Frontal cortex (tissue), 4 donors: ENCODE data around the gene INPP5A. TPM values are rescaled to one million over a fixed set of nuclear protein-coding genes. Genes with fewer than 3 reads are reported as not detected.

ENCODE experiments used
- DNase-seq, 2 donors: peaks; one replicate each; pipeline ENCODE4 v3.0.0; 2012; ENCODE audit warnings: low spot score in 2 of 2
- FAIRE-seq: peaks from 2 replicates; lab custom pipeline; 2012; peaks lifted over from hg19 to GRCh38; lab: Jason Lieb, UNC
- total RNA-seq: library from RNA; depleted of rRNA; stranded (reverse); fragments of >200 nt; gene quantifications from one replicate; pipeline ENCODE4 v1.2.3, GENCODE V29; 2014
- donor health status: control.
- donor health status: control.
- donor health status: control.

INPP5A gene
- total RNA-seq, 1 donor from 2014 or later = 38.7 TPM

- FAIRE-seq (no peak), DNase-seq (no peak)
Observed at GRCh38 chr10:132714986-132715775, 177.6 kb downstream of the INPP5A start.

- FAIRE-seq (no peak), DNase-seq (no peak)
Observed at GRCh38 chr10:132715776-132716680, 178.4 kb downstream of the INPP5A start.

- DNase-seq (no peak), FAIRE-seq (no peak)
Observed at GRCh38 chr10:132716691-132717490, 179.3 kb downstream of the INPP5A start.

GRCh38 chr10:132721725-132722124, 184.1 kb downstream of the INPP5A start:
- DNase-seq (no peak), FAIRE-seq (no peak)

GRCh38 chr10:132722394-132723329, 185.1 kb downstream of the INPP5A start:
- DNase-seq = no peak
- FAIRE-seq = no peak

GRCh38 chr10:132723330-132723970, 185.9 kb downstream of the INPP5A start:
- DNase-seq (no peak), FAIRE-seq (no peak)

GRCh38 chr10:132724446-132724845, 186.9 kb downstream of the INPP5A start:
- DNase-seq (no peak), FAIRE-seq (no peak)

GRCh38 chr10:132725202-132725601, 187.6 kb downstream of the INPP5A start:
- FAIRE-seq (no peak), DNase-seq (no peak)

GRCh38 chr10:132726194-132726593, 188.6 kb downstream of the INPP5A start:
- FAIRE-seq = no peak
- DNase-seq = no peak

GRCh38 chr10:132726951-132727350, 189.4 kb downstream of the INPP5A start:
- no peak for FAIRE-seq
- no peak for DNase-seq

- no peak for FAIRE-seq
- DNase-seq = no peak
Observed at GRCh38 chr10:132727411-132727810, 189.8 kb downstream of the INPP5A start.

GRCh38 chr10:132728321-132728720, 190.7 kb downstream of the INPP5A start:
- no peak for FAIRE-seq

GRCh38 chr10:132728741-132729140, 191.2 kb downstream of the INPP5A start:
- DNase-seq (no peak), FAIRE-seq (no peak)

More at GRCh38 chr10:132728321-132728720, 190.7 kb downstream of the INPP5A start:
- no peak for DNase-seq

GRCh38 chr10:132729810-132730572, 192.4 kb downstream of the INPP5A start:
- no peak for DNase-seq
- no peak for FAIRE-seq

- DNase-seq = no peak
- FAIRE-seq = no peak
Observed at GRCh38 chr10:132730573-132730953, 193.0 kb downstream of the INPP5A start.

GRCh38 chr10:132732518-132732917, 194.9 kb downstream of the INPP5A start:
- DNase-seq = no peak
- no peak for FAIRE-seq

- no peak for FAIRE-seq
- no peak for DNase-seq
Observed at GRCh38 chr10:132733926-132734325, 196.3 kb downstream of the INPP5A start.

GRCh38 chr10:132735341-132735775, 197.8 kb downstream of the INPP5A start:
- DNase-seq (no peak), FAIRE-seq (no peak)
